OCI-LY1 (cell line): ENCODE results near the gene KRT78.

Experiments used
- H2AFZ ChIP-seq: fragments of 200-600 bp; sonication (generic), shearing (Covaris generic); 2 replicates; pipeline ENCODE4 v1.6.0; 2014; ENCODE audit warnings: antibody characterized with exemption, mild to moderate bottlenecking, low read length
- H3F3A ChIP-seq: fragments of 200-600 bp; sonication (generic), shearing (Covaris generic); 2 replicates; pipeline ENCODE4 v1.6.0; 2014; ENCODE audit warnings: mild to moderate bottlenecking, antibody characterized with exemption, low read length, moderate library complexity; ENCODE audit not compliant: insufficient read depth
- H3K27ac ChIP-seq: fragments of 200-600 bp; sonication (generic); 2 replicates; pipeline ENCODE4 v1.5.1; 2014; ENCODE audit warnings: low read length, mixed run types, mild to moderate bottlenecking, low read depth; ENCODE audit not compliant: poor library complexity, severe bottlenecking
- H3K27me3 ChIP-seq: fragments of 200-600 bp; sonication (generic); 2 replicates; pipeline ENCODE4 v1.6.0; 2014; ENCODE audit warnings: antibody characterized with exemption, mild to moderate bottlenecking, low read length, moderate library complexity; ENCODE audit not compliant: insufficient read depth
- H3K36me3 ChIP-seq: fragments of 200-600 bp; sonication (generic); 2 replicates; pipeline ENCODE4 v1.6.1; 2014; ENCODE audit warnings: mild to moderate bottlenecking, antibody characterized with exemption, low read length, moderate library complexity, mixed read lengths; ENCODE audit not compliant: insufficient read depth
- H3K4me1 ChIP-seq: fragments of 200-600 bp; sonication (generic); 2 replicates; pipeline ENCODE4 v1.5.1; 2014; ENCODE audit warnings: mild to moderate bottlenecking, low read length, moderate library complexity; ENCODE audit not compliant: insufficient read depth, severe bottlenecking
- H3K4me2 ChIP-seq: fragments of 200-600 bp; sonication (generic), shearing (Covaris generic); 2 replicates; pipeline ENCODE4 v1.6.1; 2014; ENCODE audit warnings: low read length
- H3K4me3 ChIP-seq: fragments of 200-600 bp; sonication (generic); 2 replicates; pipeline ENCODE4 v1.5.1; 2014; ENCODE audit warnings: low read length, low read depth, mild to moderate bottlenecking, mixed read lengths; ENCODE audit not compliant: poor library complexity, severe bottlenecking
- H3K79me2 ChIP-seq: fragments of 200-600 bp; shearing (Covaris generic); 2 replicates; pipeline ENCODE4 v1.6.1; 2016; ENCODE audit warnings: mixed run types, low read length, mixed read lengths; ENCODE audit not compliant: insufficient read depth
- H3K9ac ChIP-seq: fragments of 200-600 bp; sonication (generic), shearing (Covaris generic); 2 replicates; pipeline ENCODE4 v1.6.1; 2014; ENCODE audit warnings: mild to moderate bottlenecking, low read length, mixed read lengths
- H3K9me2 ChIP-seq: fragments of 200-600 bp; sonication (generic), shearing (Covaris generic); 2 replicates; pipeline ENCODE4 v1.6.1; 2014; ENCODE audit warnings: low read depth, mild to moderate bottlenecking, low read length, mixed read lengths
- H3K9me3 ChIP-seq: fragments of 200-600 bp; shearing (Covaris generic); 2 replicates; pipeline ENCODE4 v1.6.1; 2014; ENCODE audit warnings: low read length, mixed read lengths
- H4K20me1 ChIP-seq: fragments of 200-600 bp; sonication (generic), shearing (Covaris generic); 2 replicates; pipeline ENCODE4 v1.6.0; 2016; ENCODE audit warnings: mild to moderate bottlenecking, low read length; ENCODE audit not compliant: insufficient read depth
- EZH2 ChIP-seq: fragments of 200-600 bp; sonication (generic), shearing (Covaris generic); IDR thresholded peaks from 2 replicates; pipeline ENCODE4 v1.8.0; 2017; ENCODE audit warnings: borderline replicate concordance, mixed run types, mild to moderate bottlenecking, antibody characterized with exemption, low read length, moderate library complexity, mixed read lengths
- TF ChIP-seq, protein P1 (sequence below): fragments of 200-600 bp; sonication (generic), shearing (Covaris generic); IDR thresholded peaks from 2 replicates; pipeline ENCODE4 v1.5.1; 2017; ENCODE audit warnings: mild to moderate bottlenecking, antibody characterized with exemption, low read length, moderate library complexity, mixed read lengths

The KRT78 gene

DNA sequence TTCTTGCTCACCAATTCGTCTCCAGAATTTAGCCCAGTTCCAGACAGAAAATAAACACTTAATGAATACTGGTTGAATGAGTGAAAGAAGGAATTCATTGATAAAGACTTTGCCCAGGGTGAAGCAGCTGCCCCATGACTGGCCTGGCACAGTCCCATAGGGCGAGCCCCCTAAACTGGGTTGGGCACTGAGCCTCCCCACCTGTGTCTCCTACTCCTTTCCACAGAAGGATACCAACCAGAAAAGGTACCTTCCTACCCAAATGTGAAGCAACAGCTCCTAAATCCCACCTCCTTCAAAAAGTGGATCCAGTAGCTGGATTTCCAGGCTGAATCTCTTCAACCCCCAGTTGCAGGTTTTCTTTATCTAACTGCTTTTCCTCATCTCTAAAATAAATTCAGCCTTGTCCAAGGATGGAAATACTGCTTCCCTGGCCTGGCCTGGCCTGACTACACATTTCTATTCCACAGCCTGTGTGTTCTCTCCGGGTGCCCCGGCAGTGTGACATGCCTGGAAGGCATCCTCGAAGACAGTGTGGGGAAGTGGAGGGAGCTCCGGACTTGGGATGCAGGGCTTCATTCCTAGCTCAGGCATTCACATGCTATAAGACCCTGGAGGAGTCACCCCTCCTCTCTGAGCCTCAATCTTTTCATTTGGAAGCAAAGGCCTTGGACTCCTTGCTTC, 60.5 kb downstream of the KRT78 start:
- Histone ChIP-seq H2AFZ (no peak overlapping the region), H3K79me2 (no peaks in the 10 kb centered on the region), H3K9me2 (no peaks in the 10 kb centered on the region), H3K9ac (no peak overlapping the region), H3K36me3 (no peaks in the 10 kb centered on the region), H3K27ac (no peak overlapping the region), H3F3A (no peaks in the 10 kb centered on the region), H3K4me3 (no peak overlapping the region), H4K20me1 (no peaks in the 10 kb centered on the region), H3K9me3 (no peaks in the 10 kb centered on the region), H3K4me1 (no peaks in the 10 kb centered on the region), H3K4me2 (no peak overlapping the region), H3K27me3 (no peaks in the 10 kb centered on the region)
- TF ChIP-seq, protein P1, sequence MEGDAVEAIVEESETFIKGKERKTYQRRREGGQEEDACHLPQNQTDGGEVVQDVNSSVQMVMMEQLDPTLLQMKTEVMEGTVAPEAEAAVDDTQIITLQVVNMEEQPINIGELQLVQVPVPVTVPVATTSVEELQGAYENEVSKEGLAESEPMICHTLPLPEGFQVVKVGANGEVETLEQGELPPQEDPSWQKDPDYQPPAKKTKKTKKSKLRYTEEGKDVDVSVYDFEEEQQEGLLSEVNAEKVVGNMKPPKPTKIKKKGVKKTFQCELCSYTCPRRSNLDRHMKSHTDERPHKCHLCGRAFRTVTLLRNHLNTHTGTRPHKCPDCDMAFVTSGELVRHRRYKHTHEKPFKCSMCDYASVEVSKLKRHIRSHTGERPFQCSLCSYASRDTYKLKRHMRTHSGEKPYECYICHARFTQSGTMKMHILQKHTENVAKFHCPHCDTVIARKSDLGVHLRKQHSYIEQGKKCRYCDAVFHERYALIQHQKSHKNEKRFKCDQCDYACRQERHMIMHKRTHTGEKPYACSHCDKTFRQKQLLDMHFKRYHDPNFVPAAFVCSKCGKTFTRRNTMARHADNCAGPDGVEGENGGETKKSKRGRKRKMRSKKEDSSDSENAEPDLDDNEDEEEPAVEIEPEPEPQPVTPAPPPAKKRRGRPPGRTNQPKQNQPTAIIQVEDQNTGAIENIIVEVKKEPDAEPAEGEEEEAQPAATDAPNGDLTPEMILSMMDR = no peak
- no peak for TF ChIP-seq EZH2
